ENCODE results near the gene TRAK1.

Gene TRAK1

DNA sequence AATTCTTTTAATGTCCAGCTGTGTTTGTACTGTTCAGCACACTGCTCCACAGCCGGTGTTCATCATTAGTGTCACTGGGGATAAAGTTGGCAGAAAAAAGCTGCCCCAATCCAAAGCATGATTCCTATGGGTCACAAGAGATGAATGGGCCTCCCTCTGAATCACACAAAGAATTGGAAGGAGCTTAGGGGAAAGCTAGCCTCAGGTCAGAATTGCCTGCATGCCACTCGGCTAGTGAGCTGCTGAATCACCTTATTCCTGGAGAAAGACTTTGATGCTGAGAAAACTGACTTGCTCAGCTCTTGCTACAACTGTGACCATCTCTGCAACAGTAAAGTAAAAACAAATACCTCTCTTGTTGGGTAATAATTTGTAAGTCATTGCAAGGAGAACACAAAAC is 171.4 kb downstream of the TRAK1 start:
- peak; percentile 61 for DNase-seq

DNA sequence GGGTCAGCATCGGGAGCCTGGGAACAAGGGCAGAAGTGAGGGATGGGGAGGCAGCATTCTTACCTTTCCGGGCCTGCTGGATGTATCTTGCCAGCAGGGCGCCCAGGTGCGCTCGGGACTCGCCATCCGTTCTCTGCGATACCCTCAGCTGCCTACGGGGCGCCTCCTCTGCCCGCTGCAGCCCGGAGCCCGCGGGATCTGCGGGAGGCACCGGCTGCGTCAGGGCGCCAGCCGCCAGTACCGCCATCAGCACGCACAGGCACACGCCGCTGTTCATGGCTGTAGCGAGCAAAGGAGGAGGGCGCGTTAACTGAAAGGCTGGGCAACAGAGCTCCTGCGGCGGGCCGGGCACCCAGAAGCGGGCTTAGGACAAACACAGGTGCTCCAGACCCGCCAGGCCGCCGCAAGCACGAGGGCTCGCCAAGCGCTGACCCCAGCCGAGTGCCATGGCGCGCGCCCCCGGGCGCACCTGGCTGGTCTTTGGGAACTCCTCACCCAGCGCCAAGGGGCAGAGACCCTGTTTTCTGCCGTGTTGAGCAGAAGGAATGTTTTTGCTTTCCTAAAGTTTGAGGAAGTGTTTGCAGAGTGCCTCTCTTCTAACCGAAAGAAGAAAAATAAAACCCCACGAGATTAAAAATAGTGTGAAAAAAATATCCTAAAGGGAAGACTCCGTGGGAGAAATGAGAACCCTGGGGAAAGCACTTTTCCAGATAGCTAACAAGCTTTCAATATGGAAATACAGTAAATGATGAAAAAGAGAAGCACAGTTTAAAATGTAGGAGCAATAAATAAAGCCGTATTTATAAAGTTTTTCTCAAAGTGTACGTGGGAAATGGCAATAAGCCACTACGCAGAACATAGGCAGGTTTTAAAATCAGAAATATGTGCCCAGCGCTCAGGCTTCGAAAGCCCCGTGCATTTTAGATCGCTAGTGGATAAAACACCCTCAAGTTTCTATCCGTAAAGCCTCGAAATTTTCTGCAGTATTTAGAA is 172.5 kb downstream of the TRAK1 start:
- DNase-seq, result no peak

DNA sequence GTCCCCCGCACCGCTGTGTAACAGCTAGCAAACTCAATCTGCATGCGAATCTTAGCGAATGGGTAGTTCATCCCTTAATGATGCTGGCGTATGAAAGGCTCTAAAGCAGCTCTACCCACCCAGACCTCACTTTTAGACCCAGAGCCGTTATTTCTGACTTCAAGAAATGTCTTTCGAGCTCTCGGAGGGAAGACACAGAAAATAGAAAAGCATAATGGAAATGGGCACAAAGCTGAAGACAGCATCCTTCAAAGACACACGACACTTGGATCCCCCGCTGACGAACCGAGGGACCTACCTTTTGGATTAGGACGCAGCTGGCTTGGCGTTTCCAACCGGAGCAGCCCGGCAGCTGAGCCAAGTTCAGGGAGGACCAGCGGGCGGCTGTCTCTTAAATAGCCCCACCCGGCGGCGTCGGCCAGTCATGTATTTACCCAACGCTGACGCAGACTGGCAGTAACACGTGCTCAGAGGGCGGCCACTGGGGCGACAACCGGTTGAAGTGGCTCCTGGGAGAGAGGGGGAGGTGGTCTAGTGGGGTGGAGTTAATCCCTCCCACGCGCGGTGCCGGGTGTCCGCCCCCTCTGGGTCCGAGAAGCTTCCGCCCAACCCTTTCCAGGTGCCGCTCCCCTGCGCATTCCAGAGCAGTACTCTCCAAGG is 173.4 kb downstream of the TRAK1 start:
- DNase-seq, result no peak

DNA sequence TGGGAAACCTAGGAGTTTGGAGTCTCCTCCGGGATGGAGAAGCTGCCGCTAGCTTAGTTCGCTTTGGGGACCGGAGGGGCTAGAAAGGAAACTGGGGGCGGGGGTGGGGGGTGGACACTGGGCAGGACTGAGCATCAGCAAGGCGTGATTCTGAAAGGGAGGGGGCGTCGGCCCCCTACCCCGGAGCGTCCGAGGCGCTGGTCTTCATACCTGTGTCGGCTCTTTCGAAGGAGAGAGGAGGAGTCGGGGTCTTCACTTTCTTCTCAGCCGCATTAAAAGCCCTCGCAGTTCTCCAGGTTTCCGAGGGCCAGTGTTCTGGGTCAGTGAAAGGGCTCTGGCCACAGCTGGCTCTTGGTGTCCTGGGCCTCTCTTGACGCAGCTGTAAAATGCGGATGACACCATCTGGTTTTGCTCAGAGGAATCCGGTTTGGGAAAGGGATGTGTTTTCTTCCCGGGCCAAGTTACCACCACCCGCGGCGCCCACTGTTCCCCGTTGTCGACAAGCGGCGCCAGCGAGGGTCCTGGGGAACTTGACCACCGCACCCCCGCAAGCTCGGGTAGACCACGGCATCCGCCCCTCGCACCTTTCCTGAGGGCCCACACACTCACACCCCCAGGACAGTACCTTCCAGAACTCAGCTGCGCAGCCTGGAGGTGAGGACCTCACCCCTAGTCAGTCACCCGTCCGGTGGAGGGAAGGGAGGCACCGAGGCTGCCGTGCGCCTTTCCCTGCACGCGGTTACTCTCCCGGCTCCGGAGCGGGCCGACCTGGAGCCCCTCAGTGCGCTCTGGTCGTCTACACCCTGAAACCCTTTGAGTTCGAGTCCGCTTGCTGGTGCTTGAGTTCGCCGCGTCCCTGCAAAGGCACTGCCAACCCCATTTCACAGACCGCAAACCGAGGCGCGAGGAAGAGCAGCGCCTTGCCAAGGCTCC is 174.2 kb downstream of the TRAK1 start:
- DNase-seq, result no peak

DNA sequence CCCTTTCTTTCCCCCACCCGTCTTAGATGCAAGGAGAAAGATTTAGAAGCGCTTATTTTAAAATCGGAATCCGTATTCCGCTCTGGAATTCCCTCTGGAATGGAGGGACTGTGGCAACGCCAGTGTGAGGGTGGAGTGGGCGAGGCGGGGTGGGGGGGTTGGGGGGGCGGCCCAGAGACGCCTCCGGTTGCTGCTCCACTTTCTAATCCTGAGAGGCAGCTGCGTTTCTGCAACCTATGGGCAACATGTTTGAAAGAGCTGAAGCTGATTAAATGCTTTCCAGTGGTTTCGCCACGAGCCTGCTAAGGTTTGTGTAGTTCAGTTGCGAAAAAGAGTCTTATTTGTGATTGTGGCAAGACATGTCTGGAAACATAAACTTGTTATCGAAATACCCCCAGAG is 174.9 kb downstream of the TRAK1 start, which contains the start of gene CCK:
CCK (minus strand) TSS at position 101 of the 400 bp plus-strand sequence. CDS start 2,555 bp downstream, outside the sequence.
- DNase-seq, result no peak

DNA sequence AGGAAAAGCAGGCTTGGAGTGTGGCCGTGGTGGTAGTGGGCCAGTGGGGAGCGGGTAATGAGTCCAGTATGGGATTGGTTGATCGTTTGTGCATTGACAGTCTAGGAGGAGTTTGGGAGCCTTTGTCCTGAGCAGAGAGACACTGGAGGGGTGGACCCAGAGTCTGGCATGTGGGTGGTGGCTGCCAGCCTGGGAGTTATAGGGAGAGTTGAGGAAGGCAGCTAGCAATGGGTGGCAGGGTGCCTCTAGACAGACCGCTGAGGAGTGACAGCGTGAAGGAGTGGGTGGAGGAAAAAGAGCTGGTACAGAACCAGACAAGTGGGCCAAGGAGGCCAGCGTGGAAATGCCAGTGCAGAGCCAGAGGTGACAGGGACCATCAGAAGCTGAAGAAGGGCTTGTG is 176.7 kb downstream of the TRAK1 start:
- DNase-seq, result no peak

DNA sequence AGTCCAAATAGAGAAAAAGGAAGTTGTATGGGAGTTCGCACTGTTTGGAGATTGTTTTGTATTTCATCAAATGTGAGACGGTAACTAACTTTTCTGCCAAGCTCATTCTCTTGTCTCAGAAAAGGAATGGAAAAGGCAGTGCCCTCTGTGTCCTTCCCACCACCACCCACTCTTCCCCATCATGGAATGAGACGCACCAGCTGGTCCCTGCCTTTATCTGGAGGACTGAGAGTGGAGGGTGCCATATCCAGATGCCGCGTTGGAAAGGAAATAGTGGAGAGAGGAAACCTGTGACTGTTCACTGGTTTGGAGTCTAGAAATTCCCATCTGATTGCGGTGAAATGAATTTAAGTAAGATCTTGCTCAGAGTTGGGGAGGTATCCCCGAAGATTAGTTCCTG is 178.5 kb downstream of the TRAK1 start:
- no peak for DNase-seq

DNA sequence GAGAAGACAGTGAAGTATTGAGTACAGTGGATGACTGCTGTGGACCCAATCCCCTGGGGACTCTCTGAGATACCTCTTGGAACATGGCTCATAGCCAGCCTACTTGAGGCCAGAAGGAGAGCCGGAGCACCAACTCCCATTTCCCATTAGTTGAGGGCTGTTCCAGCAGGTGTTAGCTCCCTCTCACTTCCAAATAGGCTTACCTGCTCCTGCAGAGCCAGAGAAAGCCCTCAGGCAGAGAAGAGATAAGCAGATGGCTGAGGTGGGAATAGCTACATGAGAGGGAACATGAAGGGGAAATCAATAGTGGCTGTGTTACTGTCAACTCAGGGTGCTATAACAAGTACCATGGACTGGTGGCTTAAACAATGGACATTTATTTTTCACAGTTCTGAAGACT is 179.4 kb downstream of the TRAK1 start:
- no peak for DNase-seq

DNA sequence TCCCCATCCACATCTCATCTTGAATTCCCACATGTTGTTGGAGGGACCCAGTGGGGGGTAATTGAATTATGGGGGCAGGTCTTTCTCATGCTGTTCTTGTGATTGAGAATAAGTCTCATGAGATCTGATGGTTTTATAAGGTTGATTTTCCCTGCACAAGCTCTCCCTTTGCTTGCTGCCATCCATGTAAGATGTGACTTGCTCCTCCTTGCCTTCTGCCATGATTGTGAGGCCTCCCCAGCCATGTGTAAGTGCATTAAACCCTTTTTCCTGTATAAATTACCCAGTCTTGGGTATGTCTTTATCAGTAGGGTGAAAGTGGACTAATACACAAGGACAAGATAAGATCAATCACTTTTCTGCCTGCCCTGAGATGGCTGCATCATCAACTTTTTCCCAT is 180.6 kb downstream of the TRAK1 start:
- no peak for DNase-seq

DNA sequence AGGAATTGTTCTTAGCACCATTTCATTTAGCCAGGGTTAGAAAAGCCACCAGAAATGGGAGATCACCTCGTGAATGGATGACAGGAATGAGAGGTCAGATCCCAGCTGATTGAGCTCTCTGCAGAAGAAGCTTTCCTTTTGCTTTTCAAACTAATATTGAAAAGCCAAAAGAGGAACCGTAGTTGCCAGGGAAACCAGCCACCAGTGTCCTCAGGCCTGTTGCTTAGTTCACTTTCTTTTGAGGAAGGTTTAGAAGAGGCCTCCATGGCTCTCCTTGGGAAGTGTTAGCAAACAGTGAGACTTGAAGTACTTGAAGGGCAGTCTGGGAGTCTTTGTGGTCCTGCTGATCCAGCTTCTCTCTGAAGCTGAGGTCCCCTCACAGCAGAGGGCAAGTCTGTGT is 182.2 kb downstream of the TRAK1 start:
- DNase-seq, result no peak

DNA sequence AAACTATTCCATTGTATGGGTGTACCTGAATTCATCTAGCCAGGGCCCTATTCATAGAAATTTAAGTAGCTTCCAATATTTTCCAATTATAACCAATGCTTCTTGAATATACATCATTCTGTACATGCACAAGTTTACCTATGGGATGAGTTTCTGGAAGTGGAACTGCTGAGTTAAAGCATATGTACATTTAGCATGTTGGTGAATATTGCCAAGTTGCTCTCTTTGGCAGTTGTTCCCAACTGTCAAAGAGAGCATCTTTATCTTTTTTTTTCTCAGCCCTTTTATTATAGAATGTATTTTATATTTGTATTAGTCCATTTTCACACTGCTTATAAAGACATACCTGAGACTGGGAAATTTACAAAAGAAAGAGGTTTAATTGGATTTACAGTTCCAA is 183.1 kb downstream of the TRAK1 start:
- no peak for DNase-seq

DNA sequence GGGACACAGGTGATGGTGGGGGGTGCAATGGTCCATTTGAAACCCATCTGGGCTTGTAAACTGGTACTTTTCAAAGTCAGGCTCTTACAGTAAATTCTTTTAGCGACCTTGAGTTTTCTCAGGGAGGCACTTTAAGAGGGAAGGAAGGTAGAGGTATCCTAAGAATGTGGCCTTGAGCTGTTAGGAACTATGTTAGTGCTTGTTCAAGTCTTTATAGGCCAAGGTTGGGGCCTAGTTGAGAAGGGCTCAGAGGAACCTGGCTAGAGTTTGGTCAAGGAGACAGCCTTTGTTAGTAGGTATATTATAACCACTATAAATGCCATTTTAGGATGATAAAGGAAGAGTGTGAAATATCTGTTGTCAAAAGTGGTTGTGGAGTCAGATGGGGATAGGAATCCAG is 184.1 kb downstream of the TRAK1 start:
- no peak for DNase-seq
